Panc1 (cell line): ENCODE measurements around the gene LILRB2.

Source experiments
- POLR2AphosphoS5 ChIP-seq: IDR thresholded peaks from 2 replicates; pipeline ENCODE4 v1.6.1; 2012; ENCODE audit warnings: mild to moderate bottlenecking, low read depth, low read length, moderate library complexity
- SIN3A ChIP-seq: IDR thresholded peaks from 2 replicates; pipeline ENCODE4 v1.6.1; 2012; ENCODE audit warnings: low read depth, mild to moderate bottlenecking, low read length, moderate library complexity, borderline replicate concordance; ENCODE audit not compliant: insufficient read depth
- TF ChIP-seq, protein P1 (sequence below): fragments of 450-650 bp; IDR thresholded peaks from 2 replicates; pipeline ENCODE4 v1.5.1; 2017; ENCODE audit warnings: mild to moderate bottlenecking

DNA sequence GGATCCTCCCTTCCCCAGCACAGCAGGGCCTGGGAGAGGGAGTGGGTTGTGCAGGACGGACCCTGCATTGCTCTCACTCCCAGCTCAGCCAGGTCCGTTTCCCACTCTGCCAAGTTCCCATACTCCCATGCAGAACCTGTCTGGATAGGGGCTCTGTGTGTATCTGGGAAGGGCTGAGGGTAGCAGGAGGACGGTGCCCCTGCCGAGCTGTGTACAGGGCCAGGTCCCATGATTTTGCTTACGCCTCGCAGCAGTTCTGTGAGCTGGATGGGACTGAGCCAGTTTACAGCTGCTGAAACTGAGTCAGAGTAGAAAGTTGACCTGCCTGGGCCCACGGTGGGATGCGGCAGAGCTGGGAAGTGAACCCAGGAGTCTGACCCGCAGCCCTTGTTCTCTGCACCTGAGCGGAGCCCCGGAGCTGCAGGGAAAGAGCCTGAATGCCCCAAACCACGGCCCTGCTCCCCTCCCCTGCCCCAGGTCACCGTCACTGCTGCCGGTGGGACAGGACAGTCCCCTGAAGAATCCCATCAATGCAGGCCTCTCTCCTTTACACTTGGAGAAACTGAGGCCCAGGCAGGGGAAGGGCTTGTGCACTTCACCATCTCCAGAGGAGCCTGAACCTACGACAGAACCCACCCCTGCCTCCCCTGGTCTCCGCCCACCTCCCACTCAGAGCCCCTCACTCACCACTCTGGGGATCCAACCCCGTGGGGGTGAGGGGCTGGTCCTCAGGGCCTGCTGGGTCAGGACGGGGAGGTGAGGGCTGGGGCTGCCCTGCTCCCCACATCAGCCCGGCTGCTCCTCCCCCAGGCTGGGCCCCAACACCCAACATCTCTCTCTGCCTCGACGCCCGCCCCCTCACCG, 27.3 kb downstream of the LILRB2 start:
- TF ChIP-seq, protein P1, sequence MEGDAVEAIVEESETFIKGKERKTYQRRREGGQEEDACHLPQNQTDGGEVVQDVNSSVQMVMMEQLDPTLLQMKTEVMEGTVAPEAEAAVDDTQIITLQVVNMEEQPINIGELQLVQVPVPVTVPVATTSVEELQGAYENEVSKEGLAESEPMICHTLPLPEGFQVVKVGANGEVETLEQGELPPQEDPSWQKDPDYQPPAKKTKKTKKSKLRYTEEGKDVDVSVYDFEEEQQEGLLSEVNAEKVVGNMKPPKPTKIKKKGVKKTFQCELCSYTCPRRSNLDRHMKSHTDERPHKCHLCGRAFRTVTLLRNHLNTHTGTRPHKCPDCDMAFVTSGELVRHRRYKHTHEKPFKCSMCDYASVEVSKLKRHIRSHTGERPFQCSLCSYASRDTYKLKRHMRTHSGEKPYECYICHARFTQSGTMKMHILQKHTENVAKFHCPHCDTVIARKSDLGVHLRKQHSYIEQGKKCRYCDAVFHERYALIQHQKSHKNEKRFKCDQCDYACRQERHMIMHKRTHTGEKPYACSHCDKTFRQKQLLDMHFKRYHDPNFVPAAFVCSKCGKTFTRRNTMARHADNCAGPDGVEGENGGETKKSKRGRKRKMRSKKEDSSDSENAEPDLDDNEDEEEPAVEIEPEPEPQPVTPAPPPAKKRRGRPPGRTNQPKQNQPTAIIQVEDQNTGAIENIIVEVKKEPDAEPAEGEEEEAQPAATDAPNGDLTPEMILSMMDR: no peak
- no peak for TF ChIP-seq POLR2AphosphoS5
- TF ChIP-seq SIN3A: no peak
